ENCODE measurements around the gene BRMS1L.
"Not testable (repeated sequence)": the region's sequence is repeated elsewhere in the genome, so short reads cannot be mapped to it uniquely, and the experiment has no call there.

Gene BRMS1L, protein sequence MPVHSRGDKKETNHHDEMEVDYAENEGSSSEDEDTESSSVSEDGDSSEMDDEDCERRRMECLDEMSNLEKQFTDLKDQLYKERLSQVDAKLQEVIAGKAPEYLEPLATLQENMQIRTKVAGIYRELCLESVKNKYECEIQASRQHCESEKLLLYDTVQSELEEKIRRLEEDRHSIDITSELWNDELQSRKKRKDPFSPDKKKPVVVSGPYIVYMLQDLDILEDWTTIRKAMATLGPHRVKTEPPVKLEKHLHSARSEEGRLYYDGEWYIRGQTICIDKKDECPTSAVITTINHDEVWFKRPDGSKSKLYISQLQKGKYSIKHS

DNA sequence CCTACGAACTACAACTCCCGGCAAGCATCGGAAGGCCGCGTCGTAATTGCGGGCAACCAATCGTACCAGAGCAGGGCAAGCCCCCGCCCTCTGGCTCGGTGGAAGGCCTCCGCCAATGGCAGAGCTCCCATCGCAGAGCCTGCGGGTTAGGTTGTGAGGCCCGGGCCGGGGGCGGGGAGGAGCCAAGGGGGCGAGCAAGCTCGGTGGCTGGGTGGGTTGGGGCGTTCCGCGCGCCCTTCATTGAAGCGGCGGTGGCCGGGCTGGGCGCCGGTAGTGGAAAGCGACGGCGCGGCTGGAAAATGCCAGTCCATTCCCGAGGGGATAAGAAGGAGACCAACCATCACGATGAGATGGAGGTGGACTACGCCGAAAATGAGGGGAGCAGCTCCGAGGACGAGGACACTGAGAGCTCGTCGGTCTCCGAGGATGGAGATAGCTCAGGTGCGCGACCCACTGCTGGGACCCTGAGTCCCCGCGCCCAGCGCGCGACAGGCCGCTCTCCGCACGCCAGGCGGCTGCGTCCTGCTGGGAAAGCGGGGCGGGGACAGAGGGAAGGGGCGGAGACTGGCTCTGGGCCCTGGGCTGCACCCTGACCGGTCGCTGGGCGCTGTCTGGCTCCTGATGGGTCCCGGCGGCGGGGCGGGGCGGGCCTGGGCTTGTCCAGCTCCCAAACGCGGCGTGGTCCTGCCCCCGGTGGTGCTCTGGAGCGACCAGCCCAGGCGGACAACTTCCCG lies at the start of gene BRMS1L:
Gene BRMS1L, plus strand, starts transcription at position 121 of the 734 bp plus-strand sequence. Its CDS starts 179 bp downstream, at position 300.
- DNase-seq: peak; percentile 100

DNA sequence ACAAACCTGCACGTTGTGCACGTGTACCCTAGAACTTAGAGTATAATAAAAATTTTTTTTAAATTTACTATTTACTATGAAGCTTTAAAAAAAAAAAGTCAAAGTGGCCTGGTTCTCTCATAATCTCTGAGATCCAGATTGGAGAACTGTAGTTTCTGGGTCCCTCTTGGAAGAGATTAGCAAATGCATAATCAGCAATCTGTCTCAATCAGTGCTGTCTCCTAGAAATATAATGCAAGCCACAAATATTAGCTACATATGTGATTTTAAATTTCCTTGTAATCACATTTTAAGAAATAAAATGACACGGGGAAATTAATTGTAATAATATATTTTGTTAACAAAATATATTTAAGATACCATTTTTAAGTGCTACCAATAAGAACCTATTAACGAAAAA lies 49.3 kb upstream of the BRMS1L start:
- no peak for DNase-seq

DNA sequence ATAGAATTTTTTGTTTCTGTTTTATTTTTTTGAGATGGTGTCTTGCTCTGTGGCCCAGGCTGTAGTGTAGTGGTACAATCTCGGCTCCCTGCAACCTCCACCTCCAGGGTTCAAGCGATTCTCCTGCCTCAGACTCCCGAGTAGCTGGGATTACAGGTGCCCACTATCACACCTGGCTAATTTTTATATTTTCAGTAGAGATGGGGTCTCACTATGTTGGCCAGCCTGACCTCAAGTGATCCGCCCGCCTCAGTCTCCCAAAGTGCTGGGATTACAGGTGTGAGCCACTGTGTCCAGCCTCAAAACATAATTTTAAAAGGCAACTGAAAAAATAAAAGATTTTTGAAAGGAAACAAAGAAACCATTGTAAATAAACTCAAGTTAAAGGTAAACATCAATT lies 48.6 kb upstream of the BRMS1L start:
- DNase-seq: not testable (repeated sequence)

DNA sequence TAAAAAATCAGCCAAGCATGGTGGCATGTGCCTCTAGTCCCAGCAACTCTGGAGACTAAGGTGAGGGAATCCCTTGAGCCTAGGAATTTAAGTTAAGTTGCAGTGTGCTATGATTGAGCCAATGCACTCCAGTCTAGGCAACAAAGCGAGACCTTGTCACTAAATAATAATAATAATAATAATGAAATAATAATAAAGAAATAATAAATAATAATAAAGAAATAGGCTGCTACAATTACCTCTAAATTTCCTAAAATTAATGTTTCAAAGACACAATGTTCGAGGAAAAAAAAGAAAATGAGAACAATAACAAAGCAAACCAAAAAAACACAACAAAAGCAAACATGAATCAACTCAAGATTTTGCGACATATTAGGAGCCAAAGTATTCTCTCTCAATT lies 46.8 kb upstream of the BRMS1L start:
- no peak for DNase-seq

DNA sequence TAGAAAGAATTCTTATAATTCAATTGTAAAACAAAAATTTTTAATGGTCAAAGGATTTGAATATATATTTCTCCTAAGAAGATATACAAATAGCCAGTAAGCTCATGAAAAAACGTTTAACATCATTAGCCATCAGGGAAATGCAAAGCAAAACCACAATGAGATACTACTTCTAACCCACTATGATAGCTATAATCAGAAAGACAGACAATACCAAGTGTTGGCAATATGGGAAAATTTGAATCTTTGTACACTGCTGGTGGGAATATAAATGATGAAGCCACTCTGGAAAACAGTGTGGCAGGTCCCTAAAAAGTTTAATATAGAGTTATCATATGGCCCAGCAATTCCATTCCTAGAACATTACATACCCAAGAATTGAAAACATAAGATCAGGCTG lies 42.4 kb upstream of the BRMS1L start:
- no peak for DNase-seq

DNA sequence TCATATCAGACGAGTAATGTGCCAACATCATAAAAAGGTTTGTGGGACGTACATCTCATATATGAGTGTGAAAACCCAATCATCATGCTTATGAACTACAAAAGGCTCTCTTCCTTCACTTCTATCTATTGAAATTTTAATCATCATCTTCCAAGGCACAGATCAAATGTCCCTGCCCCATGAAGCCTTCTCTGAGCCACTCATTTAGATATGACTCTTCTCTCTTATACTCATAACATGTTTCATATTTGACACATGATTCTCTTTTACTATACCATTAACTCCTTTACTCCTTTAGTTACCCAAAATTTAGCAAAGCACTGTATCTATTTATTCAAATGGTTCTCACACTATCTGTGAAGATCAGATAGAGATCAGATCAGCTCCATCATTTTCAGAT lies 39.3 kb upstream of the BRMS1L start:
- DNase-seq: no peak

DNA sequence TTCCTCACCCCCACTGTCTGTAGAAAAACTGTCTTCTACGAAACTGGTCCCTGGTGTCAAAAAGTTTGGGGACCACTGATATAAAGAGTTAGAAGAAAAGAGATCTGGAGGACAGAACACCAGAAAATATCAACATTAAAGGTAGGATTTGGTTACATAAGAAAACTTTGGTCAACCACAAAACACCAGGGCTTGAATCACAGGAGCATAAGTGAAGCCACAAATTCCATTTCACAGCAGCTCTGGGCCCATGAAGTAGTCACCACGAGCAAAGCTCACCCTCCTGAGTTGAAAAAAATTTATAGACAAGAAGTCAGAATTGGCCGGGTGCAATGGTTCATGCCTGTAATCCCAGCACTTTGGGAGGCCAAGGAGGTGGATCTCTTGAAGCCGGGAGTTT lies 36.5 kb upstream of the BRMS1L start:
- DNase-seq: no peak

DNA sequence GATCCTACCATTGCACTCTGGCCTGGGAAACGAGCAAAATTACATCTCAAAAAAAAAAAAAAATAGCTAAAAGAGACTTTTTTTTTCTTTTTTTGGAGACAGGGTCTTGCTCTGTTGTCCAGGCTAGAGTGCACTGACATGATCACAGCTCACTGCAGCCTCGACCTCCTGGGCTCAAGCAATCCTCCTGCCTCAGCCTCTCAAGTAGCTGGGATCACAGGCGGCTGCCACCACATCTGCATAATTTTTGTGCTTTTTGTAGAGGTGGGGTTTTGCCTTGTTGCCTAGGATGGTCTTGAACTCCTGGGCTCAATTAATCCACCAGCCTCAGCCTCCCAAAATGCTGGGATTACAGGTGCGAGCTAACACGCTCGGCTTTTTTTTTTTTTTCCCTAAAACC lies 28.3 kb upstream of the BRMS1L start:
- DNase-seq: no peak

DNA sequence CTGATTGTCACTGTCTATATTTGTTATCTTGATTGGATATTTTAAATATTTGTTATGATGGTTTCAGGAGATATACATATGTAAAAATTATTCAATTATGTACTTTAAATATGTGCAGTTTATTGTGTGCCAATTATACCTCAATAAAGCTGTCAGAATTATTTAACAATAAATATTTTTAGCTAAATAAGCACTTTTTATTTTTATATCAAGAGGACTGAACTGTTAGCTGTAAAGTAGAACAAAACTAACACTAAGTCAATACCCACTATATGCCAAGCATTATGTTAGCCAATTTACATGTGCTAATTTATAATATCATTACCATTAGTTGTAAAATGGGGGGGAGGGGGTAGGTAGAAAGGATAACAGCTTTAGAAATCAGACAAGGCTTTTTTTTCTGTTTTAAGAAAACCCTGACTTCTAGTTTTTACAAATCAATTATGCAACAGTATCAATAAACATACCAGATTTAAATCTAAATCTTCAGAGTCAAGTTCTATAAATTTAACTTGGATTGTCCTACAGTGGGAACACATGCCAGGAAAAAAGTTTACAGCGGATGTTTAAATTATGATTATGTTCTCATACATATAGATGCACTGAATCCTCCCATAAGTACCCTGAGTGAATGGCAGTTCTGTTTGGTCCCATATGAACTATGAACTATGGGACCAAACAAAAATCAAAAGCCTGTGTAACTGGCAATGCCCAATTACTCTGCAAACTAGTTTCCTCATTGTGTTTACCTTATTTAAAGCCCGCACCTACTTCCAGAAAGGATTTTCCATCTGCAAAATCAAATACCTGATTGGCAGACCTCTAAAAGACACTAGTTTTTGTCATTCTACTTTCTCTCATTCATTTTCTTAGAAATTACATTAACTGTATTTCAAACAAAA lies 19.9 kb upstream of the BRMS1L start:
- DNase-seq: no peak

DNA sequence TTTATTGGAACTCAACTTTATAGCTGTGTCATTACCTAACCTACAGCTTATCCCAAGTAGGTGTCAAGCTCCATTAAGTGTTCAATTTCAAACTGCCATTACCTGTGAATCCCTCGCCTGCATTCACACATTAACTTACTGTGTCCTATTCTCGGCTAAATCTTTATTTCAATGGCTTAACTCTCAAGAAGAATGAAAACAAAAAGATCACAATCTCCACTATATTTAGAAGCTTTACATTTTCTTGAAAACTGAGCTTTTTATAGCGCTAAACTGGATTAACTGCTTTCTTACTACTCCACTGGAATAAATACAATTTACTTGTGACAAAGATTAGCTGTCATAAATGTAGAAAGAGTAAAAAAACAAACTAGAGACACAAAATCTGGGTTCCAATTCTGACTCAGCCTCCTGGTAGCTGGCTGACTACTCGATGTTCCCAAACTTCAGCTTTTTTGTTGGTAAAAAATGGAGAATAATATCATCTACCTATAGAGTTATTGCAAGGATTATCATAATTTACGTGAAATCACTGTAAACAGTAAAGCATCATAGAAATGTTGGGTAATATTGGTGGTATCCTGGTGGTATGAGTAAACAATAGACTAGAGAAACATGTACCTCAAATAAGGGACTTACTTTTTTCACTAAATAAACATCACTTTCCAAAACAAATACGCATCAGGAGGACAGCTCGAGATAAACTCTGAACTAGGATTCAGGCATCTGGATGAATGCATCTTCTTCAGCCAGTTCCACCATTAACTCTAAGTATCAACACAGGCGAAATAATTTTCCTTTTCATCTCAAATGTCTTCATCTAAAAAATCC lies 18.8 kb upstream of the BRMS1L start:
- no peak for DNase-seq

DNA sequence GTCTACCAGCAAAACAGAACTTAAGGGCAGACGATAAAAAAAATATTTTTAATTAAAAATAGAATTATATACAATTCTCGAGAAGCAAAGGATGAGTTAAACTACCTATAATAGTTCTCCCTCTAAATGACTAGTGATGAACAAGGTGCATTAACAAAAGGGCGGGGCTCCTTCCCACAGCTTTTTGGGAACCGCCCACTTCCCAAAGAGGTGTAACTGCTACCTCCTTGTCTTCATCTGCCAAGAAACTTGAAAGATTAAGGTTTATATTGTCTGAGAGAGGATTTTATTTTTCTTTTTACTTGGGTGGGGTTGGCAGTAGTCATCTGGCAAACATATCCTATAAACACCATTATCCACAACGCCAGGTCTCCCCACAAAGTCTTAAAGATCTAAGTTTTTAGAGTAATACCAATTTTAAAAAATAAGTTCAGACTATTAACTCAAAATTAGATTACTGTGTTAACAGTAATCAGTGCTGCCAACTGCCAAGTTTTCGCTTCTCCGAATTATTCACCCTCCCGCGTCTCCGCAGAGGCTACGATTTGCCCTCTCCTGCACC lies 18.0 kb upstream of the BRMS1L start:
- peak; percentile 73 for DNase-seq

DNA sequence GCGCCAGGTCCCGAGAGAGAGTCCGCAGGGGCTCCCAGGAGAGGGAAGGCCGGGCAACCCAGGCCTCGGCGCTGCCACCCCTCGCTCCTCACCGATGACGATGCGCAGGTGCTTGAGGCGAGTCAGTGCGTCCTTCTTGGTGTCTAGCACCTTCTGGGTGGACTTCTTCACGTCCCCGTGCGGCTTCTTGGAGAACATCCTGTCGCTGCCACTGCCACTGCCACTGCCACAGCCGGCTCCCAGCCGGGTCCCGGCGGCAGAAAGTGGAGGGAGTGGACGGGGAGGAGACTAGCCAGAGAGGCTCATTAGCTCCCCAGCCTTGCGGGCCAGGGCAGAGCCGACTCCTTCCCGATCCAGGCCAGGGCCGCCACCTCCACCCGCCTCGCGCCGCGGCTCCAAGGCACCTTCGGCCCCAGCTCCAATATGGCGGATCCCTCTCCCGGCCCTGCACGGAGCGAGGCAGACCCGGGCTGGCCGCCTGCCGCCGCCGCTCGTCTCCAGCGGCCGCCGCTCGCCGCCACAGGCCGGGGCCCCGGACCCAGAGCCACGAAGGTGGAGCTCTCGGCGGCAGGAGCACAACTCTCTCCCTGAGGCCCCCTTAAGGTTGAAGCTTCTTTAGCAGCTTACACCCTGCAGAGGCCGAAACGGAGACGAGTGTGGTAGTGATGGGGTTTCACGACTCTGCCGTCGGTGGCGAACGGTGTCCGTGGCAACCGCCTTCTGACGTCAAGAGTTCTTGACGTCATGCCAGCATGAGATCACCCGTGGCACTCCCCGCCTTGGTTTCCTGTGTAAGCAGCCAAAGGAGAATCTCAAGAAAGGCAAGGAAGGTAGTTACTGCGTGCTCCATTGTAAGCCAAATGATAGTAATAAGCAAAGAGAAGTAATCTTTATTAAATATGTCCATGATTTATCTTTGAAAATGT lies 17.2 kb upstream of the BRMS1L start, which contains the start of gene RALGAPA1:
Gene RALGAPA1, minus strand, starts transcription at position 658 of the 926 bp plus-strand sequence. Its CDS starts 460 bp downstream, at position 198.
- peak; percentile 99 for DNase-seq

DNA sequence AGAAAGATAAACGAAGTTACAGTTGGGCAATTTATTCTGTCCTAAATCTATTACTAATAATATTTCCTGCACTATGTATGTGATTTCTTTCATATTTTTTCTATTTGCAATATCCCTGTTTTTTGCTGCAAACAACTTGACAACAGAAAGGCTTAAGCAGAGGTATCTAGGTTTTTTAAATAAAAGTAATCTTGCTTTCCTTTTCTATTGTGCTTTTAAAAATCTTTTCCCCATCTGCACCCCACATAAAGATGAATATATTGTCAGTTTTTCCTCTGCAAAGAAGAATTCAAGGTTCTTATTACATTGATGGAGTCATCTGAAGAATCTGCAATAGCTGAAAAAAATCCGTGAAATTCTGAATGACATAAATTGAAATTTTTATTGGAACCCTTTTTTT lies 16.5 kb upstream of the BRMS1L start:
- no peak for DNase-seq

DNA sequence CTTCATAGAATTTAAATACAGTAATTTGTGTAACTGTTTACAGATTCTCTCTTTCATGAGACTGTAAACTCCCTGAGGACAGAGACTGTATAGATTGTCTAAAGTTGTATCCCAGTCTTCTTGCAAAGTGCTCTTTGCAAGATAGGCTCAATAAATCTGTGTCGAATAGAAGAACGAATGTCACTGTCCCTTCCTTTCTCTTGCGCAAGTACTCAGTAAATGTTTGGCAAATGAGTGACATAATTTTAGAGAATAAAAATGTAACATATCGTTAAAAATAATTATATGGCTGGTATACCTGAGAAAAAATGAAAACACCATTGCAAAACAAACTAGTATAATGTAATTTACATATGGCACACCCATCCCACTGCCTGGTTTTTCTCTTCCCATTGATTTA lies 15.2 kb upstream of the BRMS1L start:
- no peak for DNase-seq

DNA sequence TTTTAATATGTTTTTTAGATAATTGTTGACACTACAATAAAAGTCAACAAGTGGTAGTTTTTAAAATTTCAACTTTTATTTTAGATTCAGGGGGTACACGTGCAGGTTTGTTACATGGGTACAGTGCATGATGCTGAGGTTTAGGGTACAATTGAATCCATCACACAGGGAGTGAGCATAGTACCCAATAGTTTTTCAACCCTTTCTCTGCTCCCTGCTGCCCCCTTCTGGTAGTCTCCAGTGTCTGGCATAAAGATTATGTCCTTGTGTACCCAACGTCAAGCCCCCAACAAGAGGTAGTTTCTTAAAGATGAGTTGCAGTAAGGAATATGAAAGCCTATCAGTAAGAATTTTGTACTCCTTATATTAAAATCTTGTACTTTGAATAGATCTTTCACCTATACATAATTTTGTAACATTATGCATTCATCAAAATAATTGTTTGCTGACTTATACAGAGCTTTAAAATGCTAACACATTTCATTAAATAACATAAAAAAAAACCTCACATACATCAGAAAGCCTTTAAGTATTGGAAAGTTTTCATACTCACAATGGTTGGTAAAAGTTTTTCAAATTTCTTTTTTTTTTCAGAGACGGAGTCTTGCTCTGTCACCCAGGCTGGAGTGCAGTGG lies 11.7 kb upstream of the BRMS1L start:
- peak; percentile 82 for DNase-seq

DNA sequence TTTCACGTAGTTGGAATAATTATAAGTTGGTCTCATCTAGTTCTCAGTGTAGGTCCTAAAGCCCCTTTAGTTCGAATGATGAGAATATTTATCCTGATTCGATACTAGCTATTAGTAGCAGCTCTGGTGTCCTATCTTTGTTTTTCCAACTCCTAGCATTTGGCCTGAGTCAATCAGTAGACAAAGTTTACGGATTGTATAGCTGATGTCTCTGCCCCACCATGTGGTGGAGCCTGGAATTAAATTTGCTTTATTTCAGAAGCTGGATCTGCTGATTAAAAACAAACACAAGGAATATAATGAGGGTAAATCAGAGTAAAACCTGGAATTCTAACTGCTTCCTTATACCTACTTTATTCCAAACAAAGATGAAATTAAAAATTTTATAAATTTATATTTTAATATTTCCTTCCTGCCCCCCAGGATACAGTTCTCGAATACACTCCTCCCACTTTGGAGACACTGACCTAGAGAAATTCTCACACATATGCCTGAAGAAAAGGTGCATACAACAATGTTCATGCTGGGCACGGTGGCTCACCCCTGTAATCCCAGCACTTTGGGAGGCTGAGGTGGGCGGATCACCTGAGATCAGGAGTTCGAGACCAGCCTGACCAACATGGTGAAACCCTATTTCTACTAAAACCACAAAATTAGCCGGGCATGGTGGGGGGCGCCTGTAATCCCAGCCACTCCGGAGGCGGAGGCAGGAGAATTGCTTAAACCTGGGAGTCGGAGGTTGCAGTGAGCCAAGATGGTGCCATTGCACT lies 7.6 kb upstream of the BRMS1L start:
- DNase-seq: peak; percentile 72

DNA sequence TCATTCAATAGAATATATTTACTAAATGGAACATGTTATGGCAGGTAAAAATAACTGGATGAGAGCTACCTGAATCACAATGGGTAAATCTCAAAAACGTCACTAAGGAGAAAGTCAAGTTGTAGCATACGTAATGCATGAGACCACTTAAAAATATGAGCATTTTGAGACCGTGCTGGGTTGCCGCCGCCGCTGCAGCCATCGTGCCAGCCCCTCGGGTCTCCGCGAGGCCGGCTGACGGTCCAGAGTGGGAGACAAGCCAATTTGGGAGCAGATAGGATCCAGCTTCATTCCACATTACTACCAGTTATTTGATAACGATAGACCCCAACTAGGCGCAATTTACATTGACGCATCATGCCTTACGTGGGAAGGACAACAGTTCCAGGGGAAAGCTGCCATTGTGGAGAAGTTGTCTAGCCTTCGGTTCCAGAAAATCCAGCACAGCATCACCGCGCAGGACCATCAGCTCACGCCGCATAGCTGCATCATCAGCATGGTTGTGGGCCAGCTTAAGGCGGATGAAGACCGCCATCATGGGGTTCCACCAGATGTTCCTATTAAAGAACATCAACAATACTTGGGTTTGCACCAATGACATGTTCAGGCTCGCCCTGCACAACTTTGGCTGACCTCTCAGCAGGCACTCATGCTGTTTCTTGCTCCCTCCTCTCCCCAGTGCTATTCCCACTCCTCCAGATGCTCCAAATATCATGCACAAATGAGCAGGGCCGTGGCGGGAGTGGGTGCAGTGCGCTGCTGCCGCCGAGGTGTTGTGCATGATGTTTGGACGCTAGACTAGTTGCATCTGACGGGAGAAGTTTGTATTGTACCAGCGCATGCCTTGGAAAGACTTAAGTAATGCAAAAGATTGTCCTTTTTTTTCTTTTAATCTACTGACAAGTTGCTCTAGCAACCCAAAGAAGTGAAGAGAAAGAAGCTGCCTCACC lies 6.3 kb upstream of the BRMS1L start:
- peak; percentile 77 for DNase-seq

All from NCI-H69 (cell line).